LHCN-M2 (cell line): ENCODE data around the gene RBL1. TPM values are rescaled to one million over a fixed set of nuclear protein-coding genes. Genes with fewer than 3 reads are reported as not detected.
"Not testable (repeated sequence)": the region's sequence is repeated elsewhere in the genome, so short reads cannot be mapped to it uniquely, and the experiment has no call there.

Source experiments
- DNase-seq: peaks from one replicate; pipeline ENCODE4 v3.0.0-alpha.2; 2012; ENCODE audit warnings: low read depth
- total RNA-seq: library from RNA; depleted of rRNA; stranded (reverse); fragments of >200 nt; gene quantifications from 2 replicates; pipeline ENCODE4 v1.2.3, GENCODE V29; 2014

The RBL1 gene
- total RNA-seq, 1 experiment from 2014 or later, result 18.4 TPM

GRCh38 chr20:36992802-36993334 is 102.9 kb downstream of the RBL1 start:
- no peak for DNase-seq

- DNase-seq, result no peak
Observed at GRCh38 chr20:36991703-36992102, 104.1 kb downstream of the RBL1 start.

GRCh38 chr20:36989797-36990196 is 106.0 kb downstream of the RBL1 start:
- no peak for DNase-seq

- DNase-seq, result peak; percentile 41
Observed at GRCh38 chr20:36988494-36988966, 107.3 kb downstream of the RBL1 start.

- DNase-seq, result no peak
Observed at GRCh38 chr20:36984257-36984638, 111.5 kb downstream of the RBL1 start.

GRCh38 chr20:36975099-36975818 is 120.5 kb downstream of the RBL1 start:
- DNase-seq, result no peak

GRCh38 chr20:36974660-36975059 is 121.1 kb downstream of the RBL1 start:
- DNase-seq, result no peak

- DNase-seq, result no peak
Observed at GRCh38 chr20:36971103-36971502, 124.7 kb downstream of the RBL1 start.

GRCh38 chr20:36969478-36970186 is 126.2 kb downstream of the RBL1 start:
- no peak for DNase-seq

- DNase-seq, result no peak
Observed at GRCh38 chr20:36969051-36969450, 126.7 kb downstream of the RBL1 start.

- DNase-seq, result no peak
Observed at GRCh38 chr20:36967636-36968035, 128.2 kb downstream of the RBL1 start.

- not testable (repeated sequence) for DNase-seq
Observed at GRCh38 chr20:36966965-36967364, 128.8 kb downstream of the RBL1 start.

- DNase-seq, result not testable (repeated sequence)
Observed at GRCh38 chr20:36962354-36962941, 133.3 kb downstream of the RBL1 start.

- no peak for DNase-seq
Observed at GRCh38 chr20:36959242-36959641, 136.6 kb downstream of the RBL1 start.

GRCh38 chr20:36957875-36958667 is 137.7 kb downstream of the RBL1 start:
- no peak for DNase-seq

- DNase-seq, result no peak
Observed at GRCh38 chr20:36956674-36957073, 139.1 kb downstream of the RBL1 start.

GRCh38 chr20:36956016-36956415 is 139.8 kb downstream of the RBL1 start:
- DNase-seq, result no peak

GRCh38 chr20:36951979-36952738 is 143.6 kb downstream of the RBL1 start:
- DNase-seq, result no peak

GRCh38 chr20:36951198-36951978 is 144.4 kb downstream of the RBL1 start, which contains the start of gene SAMHD1:
SAMHD1 (minus strand) TSS chr20:36951708; CDS start chr20:36951643, 65 bp downstream.
- peak; percentile 97 for DNase-seq
